Mucosa of descending colon (tissue), 3 donors: Measurements from ENCODE around the gene EVPL. TPM values are rescaled to one million over a fixed set of nuclear protein-coding genes. Genes with fewer than 3 reads are reported as not detected.

Source experiments
- ATAC-seq: fragments of 200-7000 bp; cut with Tn5 transposase; one replicate; pipeline ENCODE4 v1.9.1; 2020; ENCODE audit warnings: mild to moderate bottlenecking, moderate library complexity
- DNase-seq, 3 donors: peaks; one replicate each; pipeline ENCODE4 v3.0.0-alpha.2; 2020
- H3K36me3 ChIP-seq: fragments of 200-600 bp; one replicate; pipeline ENCODE4 v1.8.0; 2021; ENCODE audit warnings: low read depth, mild to moderate bottlenecking
- H3K4me1 ChIP-seq: fragments of 200-600 bp; one replicate; pipeline ENCODE4 v1.8.0; 2021; ENCODE audit warnings: low read depth, mild to moderate bottlenecking
- H3K4me3 ChIP-seq: fragments of 200-600 bp; one replicate; pipeline ENCODE4 v1.8.0; 2021; ENCODE audit warnings: mild to moderate bottlenecking
- H3K9me3 ChIP-seq: fragments of 200-600 bp; one replicate; pipeline ENCODE4 v1.8.0; 2021; ENCODE audit warnings: mild to moderate bottlenecking
- CTCF ChIP-seq: fragments of 200-600 bp; IDR thresholded peaks from one replicate; pipeline ENCODE4 v1.8.0; 2022; ENCODE audit warnings: antibody characterized with exemption, mild to moderate bottlenecking
- intact Hi-C, 2 donors: fragments of 100-400 bp; cut with DNase I in 1 of 2; cut with micrococcal nuclease in 1 of 2; formaldehyde crosslinking; loops; one replicate each; pipeline versions ENCODE4 v1.11.0 to v1.11.1; 2022; cut with DNase I, micrococcal nuclease
- total RNA-seq, 3 donors: library from RNA; stranded (reverse); fragmentation: NEBNext Ultra II Directional in 2 of 3; extraction: Animal tissue kit (Norgen Biotek cat#: 25700) in 2 of 3; gene quantifications; one replicate each; pipeline versions ENCODE4 v1.2.1 to v1.2.4, GENCODE V29; 2021 to 2023
- donor health status: DM: no; HTN: no; CAD: no; lungs with moderate emphysema.
- donor health status: DM: no; HTN: no; CAD: no.
- donor health status: DM: no; HTN: yes; CAD: no.

Gene EVPL
- total RNA-seq, 3 donors from 2014 or later = 13.3 to 22.6 (median 16.3) TPM

DNA sequence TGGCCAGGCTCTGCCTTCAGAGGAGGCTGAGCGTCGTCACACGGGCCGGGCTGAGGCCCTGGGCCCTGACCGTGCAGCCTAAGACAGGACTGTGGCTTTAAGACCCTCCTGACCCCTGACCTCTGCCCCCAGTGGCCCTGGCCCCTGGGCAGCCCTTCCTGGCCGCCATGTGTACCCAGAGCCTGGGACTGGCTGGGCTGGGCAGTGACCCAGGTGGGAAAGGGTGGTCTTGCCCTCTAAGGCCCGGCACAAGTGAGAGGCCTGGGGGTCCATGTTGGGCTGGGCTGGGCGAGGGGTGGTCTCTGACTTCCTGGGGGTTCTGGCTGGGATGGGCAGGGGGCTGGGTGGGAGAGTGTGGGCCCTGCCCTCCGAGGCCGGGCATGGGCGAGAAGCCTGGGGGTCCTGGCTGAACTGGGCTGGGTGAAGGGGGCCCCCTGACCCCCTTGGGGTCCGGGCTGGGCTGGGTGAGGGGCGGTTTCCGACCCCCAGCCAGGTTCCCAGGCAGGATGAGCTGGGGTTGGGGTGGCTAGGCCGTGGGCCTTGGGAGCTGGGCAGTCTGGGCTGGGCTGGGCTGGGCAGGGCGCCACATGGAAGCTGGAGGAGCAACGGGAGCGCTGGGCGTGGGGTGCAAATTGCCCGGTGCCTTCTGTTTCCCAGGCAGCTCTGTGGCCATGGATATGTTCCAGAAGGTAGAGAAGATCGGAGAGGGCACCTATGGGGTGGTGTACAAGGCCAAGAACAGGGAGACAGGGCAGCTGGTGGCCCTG lies 26.2 kb downstream of the EVPL start, which contains the start of gene CDK3:
Gene CDK3, plus strand, starts transcription at position 101 of the 767 bp plus-strand sequence. Its CDS starts 571 bp downstream, at position 672.
- Histone ChIP-seq H3K9me3 (no peaks in the 10 kb centered on the region), H3K36me3 (no peaks in the 10 kb centered on the region), H3K4me1 (peaks cover 49% of the 10 kb centered on the region), H3K4me3 (no peak within 1 kb of the TSS)
- intact Hi-C loops = loop anchor here (10.0 kb wide), 1 partner anchor 96 kb away; the partner anchor contains the start of gene MRPL38 (in 2 of the 2)
- TF ChIP-seq CTCF = no peak
- ATAC-seq (peak; percentile 43), DNase-seq (peak; percentile 74 to 82 (median 79))

DNA sequence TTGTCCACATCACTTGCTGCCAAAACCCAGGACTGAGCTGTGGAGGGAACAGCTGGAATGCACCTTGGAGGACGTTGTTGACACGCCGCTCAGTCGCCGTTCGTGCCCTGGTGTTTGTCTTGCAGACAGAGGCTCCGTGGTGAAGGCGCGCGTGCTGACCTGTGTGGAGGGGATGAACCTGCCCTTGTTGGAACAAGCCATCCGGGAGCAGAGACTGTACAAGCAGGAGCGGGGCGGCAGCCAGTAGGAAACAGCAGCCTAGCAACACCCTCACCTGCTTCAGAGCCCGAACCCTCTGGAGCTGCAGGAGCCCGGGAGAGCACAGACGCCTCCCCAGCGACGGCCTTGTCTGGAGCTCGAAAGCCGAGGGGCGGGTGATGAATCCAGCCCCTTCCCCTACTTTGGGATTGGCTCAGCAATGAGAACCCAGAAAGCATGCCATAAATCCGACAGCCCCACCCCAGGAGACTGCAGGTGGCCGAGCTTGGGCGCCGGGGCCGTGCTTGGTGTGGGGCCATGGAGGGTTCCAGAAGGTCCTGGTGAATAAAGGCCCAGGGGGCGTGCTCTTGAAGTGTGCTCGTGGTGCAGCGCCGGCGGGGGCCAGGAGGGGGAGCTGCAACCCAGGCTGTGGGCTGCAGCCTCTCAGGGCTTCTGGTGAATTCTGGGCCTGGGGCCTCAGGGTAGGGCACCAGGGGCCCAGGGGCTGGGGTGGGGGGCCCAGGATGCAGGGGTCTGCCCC lies 26.9 kb downstream of the EVPL start:
- no peaks in the 10 kb centered on the region for H3K36me3 ChIP-seq
- peaks cover 52% of the 10 kb centered on the region for H3K4me1 ChIP-seq
- DNase-seq (peak; percentile 78 to 87 (median 86)), ATAC-seq (peak; percentile 60)
- intact Hi-C loops = loop anchor here (10.0 kb wide), 1 partner anchor 95 kb away; the partner anchor contains the start of gene MRPL38 (in 2 of the 2)
- no peak overlapping the region for H3K4me3 ChIP-seq
- peak; percentile 81 for TF ChIP-seq CTCF
- no peaks in the 10 kb centered on the region for H3K9me3 ChIP-seq

- intact Hi-C loops = no loop called here
- DNase-seq (peak; percentile 62 to 64 (median 63)), ATAC-seq (peak; percentile 33)
- Histone ChIP-seq H3K4me1 (peaks cover 56% of the 10 kb centered on the region), H3K36me3 (no peaks in the 10 kb centered on the region), H3K9me3 (no peaks in the 10 kb centered on the region), H3K4me3 (no peak overlapping the region)
- TF ChIP-seq CTCF = no peak
These were observed 28.7 kb downstream of the EVPL start for GRCh38 chr17:75998327-75998795.

DNA sequence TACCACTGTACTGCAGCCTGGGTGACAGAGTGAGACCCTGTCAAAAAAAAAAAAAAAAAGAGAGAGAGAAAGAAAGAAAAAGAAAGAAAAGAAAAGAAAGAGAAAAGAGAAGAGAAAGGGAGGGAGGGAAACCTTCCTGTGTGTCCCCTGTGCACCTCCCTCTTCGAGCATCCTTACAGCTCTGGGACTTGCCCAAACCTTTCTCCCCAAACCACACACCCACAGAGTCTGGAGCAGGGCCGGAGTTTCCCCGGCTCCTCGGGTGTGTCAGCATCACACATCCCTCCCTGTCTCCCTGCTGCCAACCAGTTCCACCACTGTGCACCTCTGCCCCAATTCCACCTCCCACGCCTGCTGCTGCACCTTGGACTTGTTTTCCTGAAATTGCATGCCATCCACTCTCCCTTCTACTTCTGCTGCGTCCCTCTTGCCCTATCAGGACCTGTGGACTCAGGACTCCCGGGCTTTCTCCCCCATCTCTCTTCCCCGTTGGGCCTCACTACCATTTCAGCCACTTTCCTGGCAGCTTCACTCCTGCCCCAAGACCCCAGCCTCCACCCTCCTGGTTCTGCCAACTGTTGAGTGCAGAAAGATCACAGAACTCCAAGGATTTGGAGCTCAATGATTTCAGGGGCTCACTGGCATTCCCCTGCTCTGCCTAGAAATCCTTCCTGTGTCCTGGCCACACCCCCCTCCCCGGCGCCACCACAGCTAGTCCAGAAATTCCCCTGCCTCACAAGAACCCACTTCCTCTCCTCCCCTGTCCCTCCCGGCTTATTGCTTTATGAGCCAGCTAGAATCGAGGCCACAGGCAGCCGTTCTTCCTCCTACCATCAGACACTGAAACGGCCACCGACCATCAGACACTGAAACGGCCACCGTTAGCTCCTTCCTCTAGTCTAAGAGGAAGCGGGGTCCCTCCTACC lies 30.2 kb downstream of the EVPL start:
- Histone ChIP-seq H3K9me3 (no peaks in the 10 kb centered on the region), H3K4me3 (no peak overlapping the region), H3K4me1 (peaks cover 56% of the 10 kb centered on the region), H3K36me3 (no peaks in the 10 kb centered on the region)
- TF ChIP-seq CTCF = no peak
- ATAC-seq (peak; percentile 73), DNase-seq (peak; percentile 88 to 90 (median 89))
- intact Hi-C loops = no loop called here
